ENCODE data around the gene RANBP17. TPM values are rescaled to one million over a fixed set of nuclear protein-coding genes. Genes with fewer than 3 reads are reported as not detected.
"Not testable (repeated sequence)": the region's sequence is repeated elsewhere in the genome, so short reads cannot be mapped to it uniquely, and the experiment has no call there.

RANBP17 gene
- total and polyA plus RNA-seq, 4 experiments from 2014 or later = not detected

DNA sequence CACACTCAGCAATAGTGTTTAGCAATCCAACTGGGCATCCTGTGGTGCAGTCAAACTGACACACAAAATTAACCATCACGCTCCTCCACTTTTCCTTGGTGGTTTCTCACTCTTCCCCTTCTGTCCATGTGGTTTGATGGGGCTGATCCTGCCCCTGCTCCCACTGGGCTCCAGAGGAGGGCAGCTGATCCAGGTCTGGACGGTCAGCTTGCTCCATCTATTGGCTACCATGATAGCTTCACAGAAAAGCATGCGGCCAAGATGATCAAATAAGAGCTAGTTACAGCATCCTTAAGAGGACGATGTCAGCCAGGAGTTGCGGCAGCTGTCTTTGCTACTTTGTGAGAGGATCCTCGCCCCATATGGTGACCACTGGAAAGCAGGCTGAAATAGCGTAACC is 29.6 kb upstream of the RANBP17 start:
- H3K9me3 Mint-ChIP-seq = peaks cover 0 to 8% (median 0%) of the 10 kb centered on the region in 8 donors
- no peaks in the 10 kb centered on the region for H3K4me1 ChIP-seq (ENCODE audit: insufficient read depth, low read length)
- H3K36me3 ChIP-seq (ENCODE audit: insufficient read depth, low read length) = no peaks in the 10 kb centered on the region
- no peak overlapping the region for H3K4me3 Mint-ChIP-seq
- no peaks in the 10 kb centered on the region for H3K4me1 Mint-ChIP-seq
- H3K27ac ChIP-seq (ENCODE audit: low read depth, low read length) = no peak overlapping the region
- CTCF ChIA-PET (ENCODE audit: partially characterized antibody) = no interaction called here
- no peak for DNase-seq
- no peaks in the 10 kb centered on the region for H3K9me3 ChIP-seq (ENCODE audit: control insufficient read depth in 1 of 2, low read length in 2 of 2)
- H3K36me3 Mint-ChIP-seq = no peaks in the 10 kb centered on the region
- peaks cover 0 to 3% of the 10 kb centered on the region in 2 donors for H3K27me3 Mint-ChIP-seq
- intact Hi-C loops (cut with micrococcal nuclease) = no loop called here
- no peaks in the 10 kb centered on the region for H3K27me3 ChIP-seq (ENCODE audit: insufficient read depth, low read length)
- no peak overlapping the region for H3K27ac Mint-ChIP-seq
- H3K4me3 ChIP-seq (ENCODE audit: low read length in 2 of 2) = no peak overlapping the region
- POLR2A ChIA-PET (ENCODE audit: partially characterized antibody) = no interaction called here

DNA sequence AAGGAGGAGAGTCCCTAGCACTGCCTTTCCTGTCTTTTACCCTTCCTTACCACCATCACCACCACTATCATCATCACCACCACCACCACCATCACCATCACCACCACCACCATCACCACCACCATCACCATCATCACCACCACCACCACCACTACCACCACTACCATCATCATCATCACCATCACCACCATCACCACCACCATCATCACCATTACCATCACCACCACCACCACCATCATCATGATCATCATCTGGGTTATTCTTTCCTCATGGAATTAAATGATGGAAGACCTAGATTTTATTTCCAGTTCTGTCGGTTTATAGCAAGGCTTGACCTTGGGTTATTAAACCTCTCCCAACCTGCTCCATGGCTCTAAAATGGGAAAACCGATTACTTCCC is 27.8 kb upstream of the RANBP17 start:
- H3K9me3 Mint-ChIP-seq; H3K27me3 Mint-ChIP-seq; H3K4me1 Mint-ChIP-seq; H3K36me3 ChIP-seq (ENCODE audit: insufficient read depth, low read length); H3K27me3 ChIP-seq (ENCODE audit: insufficient read depth, low read length); H3K4me3 Mint-ChIP-seq; H3K36me3 Mint-ChIP-seq; intact Hi-C loops (cut with micrococcal nuclease); H3K27ac ChIP-seq (ENCODE audit: low read depth, low read length); H3K27ac Mint-ChIP-seq; H3K4me1 ChIP-seq (ENCODE audit: insufficient read depth, low read length); POLR2A ChIA-PET (ENCODE audit: partially characterized antibody); H3K9me3 ChIP-seq (ENCODE audit: control insufficient read depth in 1 of 2, low read length in 2 of 2); CTCF ChIA-PET (ENCODE audit: partially characterized antibody); H3K4me3 ChIP-seq (ENCODE audit: low read length in 2 of 2); DNase-seq: not testable (repeated sequence)

DNA sequence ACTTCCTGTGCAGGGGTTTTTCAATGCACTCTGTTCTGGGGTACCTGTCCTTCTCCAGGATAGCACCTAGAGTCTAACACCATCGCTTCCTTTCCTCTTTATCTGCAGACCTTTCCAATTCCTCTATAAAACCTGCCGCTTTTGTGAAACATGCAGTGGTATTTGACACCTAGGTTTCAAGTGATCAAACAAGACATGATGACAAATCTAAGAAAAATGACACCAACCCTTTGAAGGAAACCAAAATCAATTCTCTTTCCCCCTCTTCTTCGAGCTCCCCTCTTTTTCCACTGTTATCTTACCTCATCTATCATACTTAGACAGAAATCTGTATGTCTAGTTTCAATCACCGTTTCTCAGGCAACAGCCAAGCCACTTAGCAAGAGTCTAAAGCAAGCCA is 25.6 kb upstream of the RANBP17 start:
- Mint-ChIP-seq H3K9me3 (peaks cover 0 to 8% (median 0%) of the 10 kb centered on the region in 8 donors), H3K27ac (no peak overlapping the region), H3K4me1 (no peaks in the 10 kb centered on the region), H3K36me3 (no peaks in the 10 kb centered on the region), H3K27me3 (peaks cover 0 to 3% of the 10 kb centered on the region in 2 donors), H3K4me3 (no peak overlapping the region)
- POLR2A ChIA-PET (ENCODE audit: partially characterized antibody) = no interaction called here
- Histone ChIP-seq H3K4me3 (ENCODE audit: low read length in 2 of 2) (no peak overlapping the region), H3K36me3 (ENCODE audit: insufficient read depth, low read length) (no peaks in the 10 kb centered on the region), H3K9me3 (ENCODE audit: control insufficient read depth in 1 of 2, low read length in 2 of 2) (no peaks in the 10 kb centered on the region), H3K4me1 (ENCODE audit: insufficient read depth, low read length) (no peaks in the 10 kb centered on the region), H3K27ac (ENCODE audit: low read depth, low read length) (no peak overlapping the region), H3K27me3 (ENCODE audit: insufficient read depth, low read length) (no peaks in the 10 kb centered on the region)
- CTCF ChIA-PET (ENCODE audit: partially characterized antibody) = no interaction called here
- no peak for DNase-seq
- intact Hi-C loops (cut with micrococcal nuclease) = no loop called here

DNA sequence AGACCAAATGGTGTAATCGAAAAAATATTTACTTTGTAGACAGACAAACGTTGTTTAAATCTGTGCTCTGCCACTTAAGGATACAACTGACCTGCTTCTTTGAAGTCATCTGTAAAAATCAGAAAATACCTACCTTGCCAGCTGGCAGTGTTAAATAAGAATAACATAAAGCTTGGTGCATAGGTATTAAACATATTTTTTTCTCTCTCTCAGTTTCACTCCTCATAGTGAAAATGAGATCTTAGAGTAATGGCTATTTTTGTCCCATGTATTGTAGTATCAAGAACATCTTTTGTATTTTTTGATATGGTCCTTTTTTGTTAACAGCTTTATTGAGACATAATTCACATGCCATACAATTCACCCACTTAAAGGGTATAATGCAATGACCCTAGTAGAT is 17.9 kb upstream of the RANBP17 start:
- Histone ChIP-seq H3K36me3 (ENCODE audit: insufficient read depth, low read length) (no peaks in the 10 kb centered on the region), H3K9me3 (ENCODE audit: control insufficient read depth in 1 of 2, low read length in 2 of 2) (no peaks in the 10 kb centered on the region), H3K4me1 (ENCODE audit: insufficient read depth, low read length) (no peaks in the 10 kb centered on the region), H3K27me3 (ENCODE audit: insufficient read depth, low read length) (no peaks in the 10 kb centered on the region), H3K4me3 (ENCODE audit: low read length in 2 of 2) (no peak overlapping the region), H3K27ac (ENCODE audit: low read depth, low read length) (no peak overlapping the region)
- Mint-ChIP-seq H3K9me3 (peaks cover 0 to 3% (median 0%) of the 10 kb centered on the region in 8 donors), H3K36me3 (no peaks in the 10 kb centered on the region), H3K4me1 (no peaks in the 10 kb centered on the region), H3K27ac (no peak overlapping the region), H3K4me3 (no peak overlapping the region), H3K27me3 (peaks cover 2% of the 10 kb centered on the region in 2 donors)
- DNase-seq = no peak
- POLR2A ChIA-PET (ENCODE audit: partially characterized antibody) = no interaction called here
- intact Hi-C loops (cut with micrococcal nuclease) = no loop called here
- CTCF ChIA-PET (ENCODE audit: partially characterized antibody) = no interaction called here

DNA sequence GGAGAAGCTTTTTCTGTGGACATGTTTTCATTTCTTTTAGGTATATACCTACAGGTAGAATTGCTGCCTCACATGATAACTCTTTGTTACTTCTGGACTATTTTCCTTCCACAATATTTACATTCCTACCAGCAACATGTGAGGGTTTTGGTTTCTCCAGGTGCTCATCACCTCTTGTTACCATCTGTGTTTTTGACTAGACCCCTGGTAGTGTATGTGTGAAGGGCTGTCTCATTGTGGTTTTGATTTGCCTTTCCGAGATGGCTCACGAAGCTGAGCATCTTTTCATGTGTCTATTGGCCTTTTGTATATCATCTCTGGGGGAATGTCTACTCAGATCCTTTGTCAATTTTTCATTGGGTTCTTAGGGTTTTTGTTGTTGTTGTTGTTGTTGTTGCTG is 17.2 kb upstream of the RANBP17 start:
- DNase-seq = no peak
- ChIA-PET CTCF (ENCODE audit: partially characterized antibody) (no interaction called here), POLR2A (ENCODE audit: partially characterized antibody) (no interaction called here)
- no peaks in the 10 kb centered on the region for H3K27me3 ChIP-seq (ENCODE audit: insufficient read depth, low read length)
- H3K27me3 Mint-ChIP-seq = peaks cover 2% of the 10 kb centered on the region in 2 donors
- H3K4me1 Mint-ChIP-seq = no peaks in the 10 kb centered on the region
- H3K36me3 Mint-ChIP-seq = no peaks in the 10 kb centered on the region
- H3K27ac ChIP-seq (ENCODE audit: low read depth, low read length) = no peak overlapping the region
- H3K36me3 ChIP-seq (ENCODE audit: insufficient read depth, low read length) = no peaks in the 10 kb centered on the region
- H3K9me3 ChIP-seq (ENCODE audit: control insufficient read depth in 1 of 2, low read length in 2 of 2) = no peaks in the 10 kb centered on the region
- H3K4me1 ChIP-seq (ENCODE audit: insufficient read depth, low read length) = no peaks in the 10 kb centered on the region
- no peak overlapping the region for H3K27ac Mint-ChIP-seq
- intact Hi-C loops (cut with micrococcal nuclease) = no loop called here
- H3K4me3 Mint-ChIP-seq = no peak overlapping the region
- H3K9me3 Mint-ChIP-seq = peaks cover 0 to 3% (median 0%) of the 10 kb centered on the region in 8 donors
- no peak overlapping the region for H3K4me3 ChIP-seq (ENCODE audit: low read length in 2 of 2)

DNA sequence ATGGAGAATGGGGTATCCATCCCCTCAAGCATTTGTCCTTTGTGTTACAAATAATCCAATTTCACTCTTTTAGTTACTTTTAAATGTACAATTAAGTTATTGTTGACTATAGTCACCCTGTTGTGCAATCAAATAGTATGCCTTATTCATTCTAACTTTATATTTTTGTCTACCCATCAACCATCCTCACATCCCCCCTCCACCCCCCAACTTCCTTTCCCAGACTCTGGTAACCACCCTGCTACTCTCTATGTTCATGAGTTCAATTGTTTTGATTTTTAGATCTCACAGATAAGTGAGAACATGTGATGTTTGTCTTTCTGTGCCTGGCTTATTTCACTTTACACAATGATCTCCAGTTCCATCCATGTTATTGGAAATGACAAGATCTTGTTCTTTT is 15.4 kb upstream of the RANBP17 start:
- POLR2A ChIA-PET (ENCODE audit: partially characterized antibody) = no interaction called here
- intact Hi-C loops (cut with micrococcal nuclease) = no loop called here
- H3K27me3 Mint-ChIP-seq = peaks cover 2% of the 10 kb centered on the region in 2 donors
- no peaks in the 10 kb centered on the region for H3K9me3 ChIP-seq (ENCODE audit: control insufficient read depth in 1 of 2, low read length in 2 of 2)
- no peaks in the 10 kb centered on the region for H3K4me1 Mint-ChIP-seq
- no peak overlapping the region for H3K4me3 Mint-ChIP-seq
- H3K4me3 ChIP-seq (ENCODE audit: low read length in 2 of 2) = no peak overlapping the region
- CTCF ChIA-PET (ENCODE audit: partially characterized antibody) = no interaction called here
- no peaks in the 10 kb centered on the region for H3K4me1 ChIP-seq (ENCODE audit: insufficient read depth, low read length)
- H3K36me3 Mint-ChIP-seq = no peaks in the 10 kb centered on the region
- no peaks in the 10 kb centered on the region for H3K36me3 ChIP-seq (ENCODE audit: insufficient read depth, low read length)
- DNase-seq = no peak
- H3K27ac ChIP-seq (ENCODE audit: low read depth, low read length) = no peak overlapping the region
- no peak overlapping the region for H3K27ac Mint-ChIP-seq
- H3K27me3 ChIP-seq (ENCODE audit: insufficient read depth, low read length) = no peaks in the 10 kb centered on the region
- peaks cover 0 to 3% (median 0%) of the 10 kb centered on the region in 8 donors for H3K9me3 Mint-ChIP-seq

DNA sequence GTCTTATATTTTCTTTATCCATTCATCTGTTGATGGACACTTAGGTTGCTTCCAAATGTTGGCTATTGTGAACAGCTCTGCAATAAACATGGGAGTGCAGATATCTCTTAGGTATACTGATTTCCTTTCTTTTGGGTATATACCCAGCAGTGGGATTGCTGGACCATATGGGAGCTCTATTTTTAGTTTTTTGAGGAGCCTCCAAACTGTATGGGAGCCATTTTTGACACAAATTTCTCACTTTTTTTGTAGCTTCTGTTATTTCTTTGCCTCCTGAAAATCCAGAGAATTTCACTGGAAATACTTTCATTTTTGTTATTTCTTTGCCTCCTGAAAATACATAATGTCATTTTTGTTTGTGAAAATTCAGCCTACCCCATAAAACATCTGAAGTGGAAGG is 15.0 kb upstream of the RANBP17 start:
- H3K4me3 Mint-ChIP-seq = no peak overlapping the region
- H3K27ac Mint-ChIP-seq = no peak overlapping the region
- peaks cover 2% of the 10 kb centered on the region in 2 donors for H3K27me3 Mint-ChIP-seq
- Histone ChIP-seq H3K9me3 (ENCODE audit: control insufficient read depth in 1 of 2, low read length in 2 of 2) (no peaks in the 10 kb centered on the region), H3K27ac (ENCODE audit: low read depth, low read length) (no peak overlapping the region), H3K27me3 (ENCODE audit: insufficient read depth, low read length) (no peaks in the 10 kb centered on the region), H3K4me3 (ENCODE audit: low read length in 2 of 2) (no peak overlapping the region), H3K4me1 (ENCODE audit: insufficient read depth, low read length) (no peaks in the 10 kb centered on the region), H3K36me3 (ENCODE audit: insufficient read depth, low read length) (no peaks in the 10 kb centered on the region)
- ChIA-PET CTCF (ENCODE audit: partially characterized antibody) (no interaction called here), POLR2A (ENCODE audit: partially characterized antibody) (no interaction called here)
- H3K4me1 Mint-ChIP-seq = no peaks in the 10 kb centered on the region
- H3K36me3 Mint-ChIP-seq = no peaks in the 10 kb centered on the region
- H3K9me3 Mint-ChIP-seq = peaks cover 0 to 3% (median 0%) of the 10 kb centered on the region in 8 donors
- no peak for DNase-seq
- intact Hi-C loops (cut with micrococcal nuclease) = no loop called here

DNA sequence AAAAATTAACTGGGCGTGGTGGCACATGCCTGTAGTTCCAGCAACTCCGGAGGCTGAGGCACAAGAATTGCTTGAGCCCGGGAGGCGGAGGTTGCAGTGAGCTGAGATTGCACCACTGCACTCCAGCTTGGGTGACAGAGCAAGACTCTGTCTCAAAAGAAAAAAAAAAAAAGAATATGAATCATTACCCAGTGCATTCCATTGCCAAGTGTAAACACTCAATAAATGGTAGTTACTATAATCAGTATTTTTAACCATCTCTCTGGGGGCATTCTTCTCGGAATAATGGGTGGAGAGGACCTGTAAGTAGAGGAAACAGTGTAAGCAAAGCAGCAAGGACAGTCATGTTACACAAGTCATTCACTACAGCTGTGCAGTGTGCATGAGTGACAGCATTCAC is 13.8 kb upstream of the RANBP17 start:
- Histone ChIP-seq H3K27me3 (ENCODE audit: insufficient read depth, low read length) (no peaks in the 10 kb centered on the region), H3K4me3 (ENCODE audit: low read length in 2 of 2) (no peak overlapping the region), H3K27ac (ENCODE audit: low read depth, low read length) (no peak overlapping the region), H3K9me3 (ENCODE audit: control insufficient read depth in 1 of 2, low read length in 2 of 2) (no peaks in the 10 kb centered on the region), H3K36me3 (ENCODE audit: insufficient read depth, low read length) (no peaks in the 10 kb centered on the region), H3K4me1 (ENCODE audit: insufficient read depth, low read length) (no peaks in the 10 kb centered on the region)
- no peak overlapping the region for H3K27ac Mint-ChIP-seq
- H3K36me3 Mint-ChIP-seq = no peaks in the 10 kb centered on the region
- H3K4me1 Mint-ChIP-seq = no peaks in the 10 kb centered on the region
- no peak for DNase-seq
- CTCF ChIA-PET (ENCODE audit: partially characterized antibody) = no interaction called here
- POLR2A ChIA-PET (ENCODE audit: partially characterized antibody) = no interaction called here
- H3K27me3 Mint-ChIP-seq = peaks cover 2% of the 10 kb centered on the region in 2 donors
- peaks cover 0 to 3% (median 1%) of the 10 kb centered on the region in 8 donors for H3K9me3 Mint-ChIP-seq
- intact Hi-C loops (cut with micrococcal nuclease) = no loop called here
- no peak overlapping the region for H3K4me3 Mint-ChIP-seq
